Keratinocyte (primary cell): ENCODE measurements around the gene SSX2IP.

ENCODE experiments used
- CTCF ChIP-seq, 3 experiments: IDR thresholded peaks in 1 of 3; conservative IDR thresholded peaks in 1 of 3; optimal IDR thresholded peaks in 1 of 3; 2 replicates in 2 of 3; 3 replicates in 1 of 3; pipeline versions ENCODE3 to v1.5.1; 2011; ENCODE audit warnings: low read length in 3 of 3, mild to moderate bottlenecking in 3 of 3, moderate library complexity in 2 of 3, control low read depth in 1 of 3, inconsistent platforms in 1 of 3; ENCODE audit not compliant: insufficient read depth in 2 of 3; ENCODE audit errors: extremely low read depth in 1 of 3
- EZH2 ChIP-seq: IDR thresholded peaks from one replicate; pipeline ENCODE4 v1.6.1; 2012; ENCODE audit warnings: inconsistent platforms, mild to moderate bottlenecking, low read length, moderate library complexity

DNA sequence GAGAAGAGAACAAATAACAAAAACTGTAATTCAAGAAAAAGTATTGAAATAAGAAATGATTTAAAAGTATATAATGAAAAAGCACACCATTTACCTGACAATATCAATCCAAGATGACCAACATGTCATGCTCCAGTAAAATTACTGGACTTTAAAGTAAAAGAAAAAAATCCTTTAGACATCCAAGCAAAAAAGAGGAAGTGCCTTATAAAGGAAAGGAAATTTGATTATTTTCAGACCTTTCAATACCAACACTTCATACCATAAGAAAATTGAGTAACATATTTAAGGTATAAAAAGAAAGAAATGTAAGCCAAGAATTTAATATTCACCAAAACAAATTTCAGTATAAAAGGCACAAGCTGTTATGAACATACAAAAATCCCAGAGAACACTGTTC is 46.2 kb upstream of the SSX2IP start:
- TF ChIP-seq CTCF (optimal IDR thresholded peaks at IDR 0.05 in 1 of 3, IDR thresholded peaks at IDR 0.05 in 1 of 3, conservative IDR thresholded peaks at IDR 0.05 in 1 of 3; ENCODE audit: extremely low read depth in 1 of 3, insufficient read depth in 2 of 3, low read length in 3 of 3) (no peak), EZH2 (no peak)
